HEK293T (cell line): ENCODE data around the gene ATP5MG.

ENCODE experiments used
- BHLHE40 ChIP-seq: fragments of 450-650 bp; IDR thresholded peaks from 2 replicates; pipeline ENCODE4 v1.6.1; 2016; ENCODE audit warnings: mild to moderate bottlenecking, moderate library complexity, borderline replicate concordance
- CTBP1 ChIP-seq: fragments of 450-650 bp; IDR thresholded peaks from 2 replicates; pipeline ENCODE4 v1.6.1; 2016; ENCODE audit warnings: borderline replicate concordance
- ELF4 ChIP-seq: fragments of 450-650 bp; IDR thresholded peaks from 2 replicates; pipeline ENCODE4 v1.6.1; 2017; ENCODE audit warnings: antibody characterized with exemption
- FOXA1 ChIP-seq: fragments of 450-650 bp; IDR thresholded peaks from 2 replicates; pipeline ENCODE4 v1.6.1; 2016; ENCODE audit warnings: mild to moderate bottlenecking
- FOXK2 ChIP-seq: fragments of 450-650 bp; IDR thresholded peaks from 2 replicates; pipeline ENCODE4 v1.6.1; 2016; ENCODE audit warnings: mild to moderate bottlenecking
- FOXM1 ChIP-seq: fragments of 450-650 bp; IDR thresholded peaks from 2 replicates; pipeline ENCODE4 v1.6.1; 2017; ENCODE audit warnings: mild to moderate bottlenecking, borderline replicate concordance
- HDGF ChIP-seq: fragments of 450-650 bp; IDR thresholded peaks from 2 replicates; pipeline ENCODE4 v1.6.1; 2017; ENCODE audit warnings: antibody characterized with exemption, borderline replicate concordance
- L3MBTL2 ChIP-seq: fragments of 450-650 bp; conservative IDR thresholded peaks from 2 replicates; pipeline ENCODE4 v1.6.1; 2016; ENCODE audit warnings: mild to moderate bottlenecking
- LEF1 ChIP-seq: fragments of 450-650 bp; IDR thresholded peaks from 2 replicates; pipeline ENCODE4 v1.6.1; 2017; ENCODE audit warnings: mild to moderate bottlenecking, borderline replicate concordance
- NFRKB ChIP-seq: fragments of 450-650 bp; IDR thresholded peaks from 2 replicates; pipeline ENCODE4 v1.6.1; 2016; ENCODE audit warnings: mild to moderate bottlenecking, moderate library complexity
- SP1 ChIP-seq: fragments of 450-650 bp; IDR thresholded peaks from 2 replicates; pipeline ENCODE4 v1.6.1; 2017
- ZNF384 ChIP-seq: fragments of 450-650 bp; IDR thresholded peaks from 2 replicates; pipeline ENCODE4 v1.6.1; 2016

DNA sequence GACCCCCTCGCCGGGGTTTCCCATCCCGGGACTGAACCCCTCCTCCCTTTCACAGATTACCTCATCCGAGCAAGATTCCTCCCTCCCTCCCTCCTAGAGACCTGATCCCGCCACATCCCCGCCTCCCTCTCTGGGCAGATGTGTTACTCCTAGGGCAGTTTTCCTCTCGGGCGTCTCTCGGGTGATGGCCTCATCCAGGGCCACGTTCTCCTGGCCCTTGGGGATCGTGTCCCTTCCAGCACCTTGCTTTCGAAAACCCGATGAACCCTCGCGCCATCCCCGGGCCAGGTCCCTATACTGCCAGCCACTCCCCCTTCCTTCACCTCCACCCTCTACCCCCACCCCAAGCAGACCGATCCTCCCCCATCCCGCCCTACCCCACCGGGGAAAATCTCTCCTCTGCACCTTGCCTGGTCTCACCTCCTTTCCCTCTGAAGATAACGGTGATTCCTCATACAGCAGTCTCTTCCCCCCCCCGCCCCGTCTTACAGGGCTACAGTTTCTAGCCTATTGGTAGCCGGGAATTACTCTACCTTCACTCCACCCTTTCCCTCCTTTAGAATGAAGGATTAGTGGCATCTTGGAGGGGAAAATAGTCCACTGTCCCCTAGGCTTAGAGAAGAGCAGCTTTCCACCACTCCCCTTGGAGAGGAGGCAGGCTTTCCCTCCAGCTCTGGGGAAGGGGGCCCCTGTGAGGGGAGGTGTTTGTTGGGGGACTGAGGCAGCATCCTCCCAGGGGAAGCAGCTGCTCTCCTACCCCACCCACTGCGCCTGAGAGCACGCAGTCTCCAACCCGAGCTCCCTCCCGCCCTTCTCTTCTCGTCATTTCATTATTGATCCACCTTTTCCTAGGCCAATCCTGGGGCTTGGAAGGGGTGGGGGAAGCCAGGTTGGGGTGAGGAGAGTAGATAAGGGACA is 36.1 kb downstream of the ATP5MG start:
- no peak for TF ChIP-seq FOXA1
- no peak for TF ChIP-seq ELF4
- no peak for TF ChIP-seq FOXM1
- no peak for TF ChIP-seq SP1
- TF ChIP-seq LEF1 = no peak
- TF ChIP-seq NFRKB = no peak
- no peak for TF ChIP-seq CTBP1
- no peak for TF ChIP-seq HDGF
- TF ChIP-seq FOXK2 = no peak
- TF ChIP-seq L3MBTL2 = no peak
- no peak for TF ChIP-seq BHLHE40
- TF ChIP-seq ZNF384 = no peak
